Mononuclear cell (primary cell): ENCODE results near the gene PLEKHS1. TPM values are rescaled to one million over a fixed set of nuclear protein-coding genes. Genes with fewer than 3 reads are reported as not detected.

ENCODE experiments used
- H3K27me3 ChIP-seq: 2 replicates; pipeline ENCODE4 v1.6.0; 2011; ENCODE audit warnings: low read length, control low read depth; ENCODE audit not compliant: insufficient read depth
- H3K4me1 ChIP-seq: 2 replicates; pipeline ENCODE4 v1.5.1; 2011; ENCODE audit warnings: mild to moderate bottlenecking, low read length, control low read depth; ENCODE audit not compliant: insufficient read depth
- H3K4me3 ChIP-seq: 2 replicates; pipeline ENCODE4 v1.5.1; 2011; ENCODE audit warnings: mild to moderate bottlenecking, low read length, moderate library complexity
- H3K9me3 ChIP-seq: 2 replicates; pipeline ENCODE4 v1.5.1; 2011; ENCODE audit warnings: low read depth, mild to moderate bottlenecking, control low read depth, low read length
- total RNA-seq: library from RNA; depleted of rRNA; stranded (reverse); fragments of >200 nt; gene quantifications from one replicate; pipeline ENCODE4 v1.2.3, GENCODE V29; 2012

Gene PLEKHS1
- total RNA-seq, 1 donor = 0.21 TPM

- no peaks in the 10 kb centered on the region for H3K9me3 ChIP-seq
- H3K4me3 ChIP-seq = no peak overlapping the region
- H3K27me3 ChIP-seq = no peaks in the 10 kb centered on the region
- no peaks in the 10 kb centered on the region for H3K4me1 ChIP-seq
Measured at GRCh38 chr10:113732160-113732881, 19.2 kb upstream of the PLEKHS1 start.

- no peak overlapping the region for H3K4me3 ChIP-seq
- no peaks in the 10 kb centered on the region for H3K27me3 ChIP-seq
- H3K4me1 ChIP-seq = no peaks in the 10 kb centered on the region
- no peaks in the 10 kb centered on the region for H3K9me3 ChIP-seq
Measured at GRCh38 chr10:113732966-113733365, 18.5 kb upstream of the PLEKHS1 start.

- no peaks in the 10 kb centered on the region for H3K9me3 ChIP-seq
- H3K27me3 ChIP-seq = no peaks in the 10 kb centered on the region
- H3K4me3 ChIP-seq = no peak overlapping the region
- H3K4me1 ChIP-seq = no peaks in the 10 kb centered on the region
Measured at GRCh38 chr10:113733635-113734034, 17.8 kb upstream of the PLEKHS1 start.

GRCh38 chr10:113735913-113736312 lies 15.6 kb upstream of the PLEKHS1 start:
- H3K9me3 ChIP-seq = no peaks in the 10 kb centered on the region
- H3K27me3 ChIP-seq = no peaks in the 10 kb centered on the region
- no peaks in the 10 kb centered on the region for H3K4me1 ChIP-seq
- no peak overlapping the region for H3K4me3 ChIP-seq

GRCh38 chr10:113736576-113736975 lies 14.9 kb upstream of the PLEKHS1 start:
- Histone ChIP-seq H3K4me1 (no peaks in the 10 kb centered on the region), H3K27me3 (no peaks in the 10 kb centered on the region), H3K4me3 (no peak overlapping the region), H3K9me3 (no peaks in the 10 kb centered on the region)

- Histone ChIP-seq H3K4me1 (no peaks in the 10 kb centered on the region), H3K9me3 (no peaks in the 10 kb centered on the region), H3K27me3 (no peaks in the 10 kb centered on the region), H3K4me3 (no peak overlapping the region)
Measured at GRCh38 chr10:113739031-113739430, 12.5 kb upstream of the PLEKHS1 start.

GRCh38 chr10:113739577-113739976 lies 11.9 kb upstream of the PLEKHS1 start:
- Histone ChIP-seq H3K4me1 (no peaks in the 10 kb centered on the region), H3K4me3 (no peak overlapping the region), H3K9me3 (no peaks in the 10 kb centered on the region), H3K27me3 (no peaks in the 10 kb centered on the region)

GRCh38 chr10:113740850-113741249 lies 10.6 kb upstream of the PLEKHS1 start:
- Histone ChIP-seq H3K27me3 (no peaks in the 10 kb centered on the region), H3K9me3 (no peaks in the 10 kb centered on the region), H3K4me1 (no peaks in the 10 kb centered on the region), H3K4me3 (no peak overlapping the region)

GRCh38 chr10:113742466-113742865 lies 9.0 kb upstream of the PLEKHS1 start:
- Histone ChIP-seq H3K9me3 (no peaks in the 10 kb centered on the region), H3K27me3 (no peaks in the 10 kb centered on the region), H3K4me3 (no peak overlapping the region), H3K4me1 (no peaks in the 10 kb centered on the region)

GRCh38 chr10:113743594-113743993 lies 7.9 kb upstream of the PLEKHS1 start:
- no peaks in the 10 kb centered on the region for H3K9me3 ChIP-seq
- no peak overlapping the region for H3K4me3 ChIP-seq
- no peaks in the 10 kb centered on the region for H3K27me3 ChIP-seq
- H3K4me1 ChIP-seq = no peaks in the 10 kb centered on the region

GRCh38 chr10:113745374-113745773 lies 6.1 kb upstream of the PLEKHS1 start:
- no peaks in the 10 kb centered on the region for H3K9me3 ChIP-seq

GRCh38 chr10:113746217-113746957 lies 5.1 kb upstream of the PLEKHS1 start:
- Histone ChIP-seq H3K9me3 (no peaks in the 10 kb centered on the region), H3K4me3 (no peak overlapping the region), H3K4me1 (no peaks in the 10 kb centered on the region), H3K27me3 (no peaks in the 10 kb centered on the region)

More at GRCh38 chr10:113745374-113745773, 6.1 kb upstream of the PLEKHS1 start:
- no peaks in the 10 kb centered on the region for H3K27me3 ChIP-seq
- H3K4me1 ChIP-seq = no peaks in the 10 kb centered on the region
- H3K4me3 ChIP-seq = no peak overlapping the region

GRCh38 chr10:113752553-113752952 lies 1.1 kb downstream of the PLEKHS1 start:
- H3K4me1 ChIP-seq = no peaks in the 10 kb centered on the region
- H3K27me3 ChIP-seq = no peaks in the 10 kb centered on the region
- no peaks in the 10 kb centered on the region for H3K9me3 ChIP-seq
- H3K4me3 ChIP-seq = no peak overlapping the region

GRCh38 chr10:113753020-113753692 lies 1.7 kb downstream of the PLEKHS1 start:
- Histone ChIP-seq H3K4me1 (no peaks in the 10 kb centered on the region), H3K27me3 (no peaks in the 10 kb centered on the region), H3K9me3 (no peaks in the 10 kb centered on the region), H3K4me3 (no peak overlapping the region)

- H3K4me3 ChIP-seq = no peak overlapping the region
- H3K27me3 ChIP-seq = no peaks in the 10 kb centered on the region
- H3K4me1 ChIP-seq = no peaks in the 10 kb centered on the region
- no peaks in the 10 kb centered on the region for H3K9me3 ChIP-seq
Measured at GRCh38 chr10:113754125-113754524, 2.6 kb downstream of the PLEKHS1 start.
